Left cardiac atrium (tissue), 4 donors: ENCODE data around the gene ROR2. TPM values are rescaled to one million over a fixed set of nuclear protein-coding genes. Genes with fewer than 3 reads are reported as not detected.
A peak's percentile ranks its signal among the peaks of the same experiment; 100 is the strongest.

Experiments used
- ATAC-seq, 2 donors: fragments of 200-7000 bp; cut with Tn5 transposase; one replicate each; pipeline ENCODE4 v1.9.1; 2020; ENCODE audit warnings: mild to moderate bottlenecking in 2 of 2, moderate library complexity in 2 of 2
- DNase-seq: peaks from one replicate; pipeline ENCODE4 v3.0.0-alpha.2; 2020
- intact Hi-C, 2 donors: fragments of 100-400 bp; cut with DNase I; formaldehyde crosslinking; loops; one replicate each; pipeline versions ENCODE4 v1.14.1 to v1.15.1; 2022 to 2023
- total RNA-seq, 2 donors: library from RNA; stranded (reverse); fragmentation: NEBNext Ultra II Directional; extraction: Animal tissue kit (Norgen Biotek cat#: 25700); gene quantifications; one replicate each; pipeline ENCODE4 v1.2.1, GENCODE V29; 2021
- donor health status: DM: no; HTN: yes; CAD: no.
- donor health status: DM: no; HTN: yes; CAD: no; lungs with severe emphysema.
- donor health status: DM: yes; HTN: yes; CAD: no.
- donor health status: Dilated cardiomyopathy.

ROR2 gene
- total RNA-seq, 2 donors from 2014 or later, result 18.0 to 25.4 TPM

DNA sequence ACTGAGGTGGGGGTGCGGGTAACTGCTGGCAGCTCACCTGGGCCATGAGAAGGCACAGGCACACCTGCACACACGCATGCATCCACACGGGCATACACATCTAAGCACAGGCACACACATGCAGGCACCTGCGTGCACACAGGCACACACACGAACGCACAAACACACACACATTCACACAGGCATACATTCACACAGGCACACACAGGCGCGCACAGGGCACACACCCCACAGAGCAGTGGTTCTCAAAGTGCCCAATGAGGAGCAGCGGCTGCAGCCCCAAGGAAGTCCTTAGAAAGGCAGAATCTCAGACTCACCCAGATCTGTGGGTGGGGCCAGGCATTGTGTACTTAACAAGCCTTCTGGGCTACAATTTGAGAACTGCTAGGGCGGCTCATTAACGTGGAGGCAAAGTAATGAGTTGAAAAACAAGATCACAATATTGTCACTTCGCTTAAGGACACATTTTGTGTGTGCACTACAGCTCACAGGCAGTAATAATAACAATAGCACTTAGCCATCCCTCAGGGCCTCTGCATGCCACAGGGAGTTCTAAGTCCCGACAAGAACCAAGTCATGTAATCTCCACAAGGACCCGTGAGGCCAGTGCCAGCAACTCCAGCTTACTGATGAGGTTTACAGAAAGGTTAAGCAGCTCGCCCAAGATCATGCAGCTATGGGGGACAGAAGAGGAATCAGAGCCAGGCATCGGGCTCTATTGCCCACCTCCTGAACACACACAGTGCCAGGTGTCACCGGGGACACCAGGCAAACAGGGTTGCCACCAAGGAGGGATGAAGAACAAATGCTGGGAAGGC is 91.6 kb downstream of the ROR2 start:
- DNase-seq (no peak), ATAC-seq (no peak)
- intact Hi-C loops, result no loop called here

- intact Hi-C loops, result no loop called here
- no peak for DNase-seq
- no peak for ATAC-seq
Observed at GRCh38 chr9:91857291-91858212, 92.5 kb downstream of the ROR2 start.

DNA sequence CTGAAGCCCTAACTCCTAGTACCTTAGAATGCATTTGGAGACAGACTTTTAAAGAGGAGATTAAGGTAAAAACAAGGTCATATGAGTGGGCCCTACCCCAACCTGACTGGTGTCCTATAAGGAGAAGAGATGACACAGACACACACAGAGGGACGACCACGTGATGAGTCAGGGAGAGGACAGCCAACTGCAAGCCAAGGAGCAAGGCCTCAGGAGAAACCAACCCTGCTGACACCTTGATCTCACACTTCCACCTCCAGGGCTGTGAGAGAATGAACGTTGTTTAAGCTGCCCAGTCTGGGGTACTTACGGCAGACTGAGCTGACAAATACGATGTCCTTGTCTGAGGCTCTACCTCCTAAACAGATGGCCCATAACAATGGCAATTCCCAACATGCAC is 93.6 kb downstream of the ROR2 start:
- peak in 1 of 2 donors; percentile 40 for ATAC-seq
- no peak for DNase-seq
- intact Hi-C loops, result no loop called here

- ATAC-seq (no peak), DNase-seq (no peak)
- intact Hi-C loops, result no loop called here
Observed at GRCh38 chr9:91855196-91855595, 94.8 kb downstream of the ROR2 start.

- DNase-seq, result peak; percentile 63
- intact Hi-C loops, result no loop called here
Observed at GRCh38 chr9:91852801-91853347, 97.2 kb downstream of the ROR2 start.

GRCh38 chr9:91849694-91850093 is 100.3 kb downstream of the ROR2 start:
- no peak for ATAC-seq
- intact Hi-C loops, result no loop called here
- no peak for DNase-seq

More at GRCh38 chr9:91852801-91853347, 97.2 kb downstream of the ROR2 start:
- peak; percentile 89 to 93 for ATAC-seq

GRCh38 chr9:91848146-91848545 is 101.9 kb downstream of the ROR2 start:
- no peak for DNase-seq
- intact Hi-C loops, result no loop called here
- ATAC-seq, result no peak

- DNase-seq (no peak), ATAC-seq (no peak)
- intact Hi-C loops, result no loop called here
Observed at GRCh38 chr9:91847581-91848091, 102.4 kb downstream of the ROR2 start.

DNA sequence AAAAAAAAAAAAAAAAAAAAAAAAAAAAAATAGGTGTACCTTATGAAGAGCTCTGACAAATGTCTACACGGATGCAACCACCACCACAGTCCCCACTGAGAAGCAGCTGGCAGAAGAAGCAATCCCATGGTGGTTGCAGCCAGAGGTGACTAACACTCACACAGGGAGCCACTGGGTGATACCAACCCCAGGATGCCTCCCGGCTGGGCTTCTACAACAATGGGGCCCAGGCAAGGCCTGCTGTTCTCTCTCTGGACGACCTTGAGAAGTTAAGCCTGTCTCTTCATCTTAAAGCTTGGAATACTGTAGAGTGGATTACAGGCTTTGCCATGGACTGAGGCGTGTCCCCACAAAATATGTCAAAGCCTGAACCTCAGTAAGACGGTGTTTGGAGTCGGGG is 104.1 kb downstream of the ROR2 start:
- DNase-seq (no peak), ATAC-seq (no peak)
- intact Hi-C loops, result no loop called here

GRCh38 chr9:91844701-91845291 is 105.2 kb downstream of the ROR2 start:
- intact Hi-C loops, result no loop called here

GRCh38 chr9:91844190-91844589 is 105.8 kb downstream of the ROR2 start:
- DNase-seq (no peak), ATAC-seq (peak; percentile 24 to 41)
- intact Hi-C loops, result no loop called here

More at GRCh38 chr9:91844701-91845291, 105.2 kb downstream of the ROR2 start:
- ATAC-seq (no peak), DNase-seq (no peak)

DNA sequence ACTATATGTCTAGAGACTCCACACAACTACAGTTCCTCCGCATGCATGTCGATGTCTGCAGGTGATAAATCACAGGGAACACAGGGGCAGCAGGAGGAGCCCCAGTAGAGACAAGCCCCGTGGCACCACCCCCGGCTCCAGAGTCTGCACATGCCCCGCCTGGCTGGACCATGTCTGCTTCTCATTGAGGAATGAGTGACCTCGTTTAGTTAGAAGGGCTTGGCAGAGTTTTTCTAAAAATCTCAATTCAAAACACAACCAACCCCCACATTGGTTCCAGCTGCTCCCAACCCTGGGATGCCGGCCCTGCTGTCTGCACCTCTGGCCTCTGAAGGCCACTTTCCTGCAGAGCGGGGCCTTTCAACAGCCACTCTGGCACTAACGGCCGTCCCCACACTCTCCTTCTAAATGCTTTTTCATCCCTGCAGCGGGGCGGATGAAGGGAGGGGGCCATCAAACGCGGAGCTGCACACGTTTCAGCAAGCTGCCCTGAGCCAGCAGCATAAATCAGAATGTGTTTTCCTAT is 106.3 kb downstream of the ROR2 start:
- intact Hi-C loops, result no loop called here
- ATAC-seq (peak; percentile 58 to 64), DNase-seq (no peak)

DNA sequence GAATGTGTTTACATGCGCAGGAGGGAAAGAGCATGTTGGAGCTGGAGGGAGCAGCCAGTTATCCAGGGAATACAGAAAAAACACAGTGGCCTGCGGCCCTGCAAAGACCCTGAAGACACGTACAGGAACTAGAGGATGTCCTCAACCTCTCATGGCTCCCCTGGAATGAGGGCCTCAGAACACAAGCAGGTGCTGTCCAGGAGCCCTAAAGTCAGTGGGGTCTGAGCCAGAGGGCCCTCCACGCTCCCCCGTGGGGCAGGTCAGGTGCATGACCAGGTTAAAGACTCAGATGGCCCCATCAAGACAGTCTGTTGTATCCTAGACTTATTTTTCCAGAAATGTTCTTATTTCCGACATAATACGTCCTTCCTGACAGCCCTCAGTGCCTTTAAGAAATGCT is 106.9 kb downstream of the ROR2 start:
- intact Hi-C loops, result no loop called here
- ATAC-seq (no peak), DNase-seq (no peak)

- DNase-seq (no peak), ATAC-seq (no peak)
- intact Hi-C loops, result no loop called here
Observed at GRCh38 chr9:91842358-91843049, 107.5 kb downstream of the ROR2 start.

DNA sequence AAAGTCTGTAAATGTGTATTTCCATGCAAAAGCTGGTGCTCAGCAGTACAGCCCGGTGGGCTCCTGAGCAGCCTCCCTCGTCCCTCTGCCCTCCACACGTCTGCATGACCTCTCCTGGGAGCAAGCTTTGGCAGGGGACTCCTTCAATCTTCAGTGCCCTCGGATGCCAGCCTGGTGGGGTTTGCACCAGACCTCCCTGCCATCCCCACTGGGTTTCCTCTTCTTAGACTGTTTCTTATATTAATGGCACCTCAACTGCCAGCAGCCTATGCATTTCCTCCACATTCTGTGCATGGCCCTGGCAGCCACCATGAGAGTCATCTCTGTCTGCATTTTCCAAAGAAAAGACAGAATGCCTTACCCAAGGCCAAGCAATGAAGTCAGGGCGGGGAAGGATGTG is 108.4 kb downstream of the ROR2 start:
- no peak for ATAC-seq
- intact Hi-C loops, result no loop called here
- DNase-seq, result no peak

GRCh38 chr9:91840882-91841281 is 109.1 kb downstream of the ROR2 start:
- ATAC-seq (no peak), DNase-seq (no peak)
- intact Hi-C loops, result no loop called here

- intact Hi-C loops, result no loop called here
- no peak for DNase-seq
- ATAC-seq, result no peak
Observed at GRCh38 chr9:91840469-91840868, 109.6 kb downstream of the ROR2 start.

DNA sequence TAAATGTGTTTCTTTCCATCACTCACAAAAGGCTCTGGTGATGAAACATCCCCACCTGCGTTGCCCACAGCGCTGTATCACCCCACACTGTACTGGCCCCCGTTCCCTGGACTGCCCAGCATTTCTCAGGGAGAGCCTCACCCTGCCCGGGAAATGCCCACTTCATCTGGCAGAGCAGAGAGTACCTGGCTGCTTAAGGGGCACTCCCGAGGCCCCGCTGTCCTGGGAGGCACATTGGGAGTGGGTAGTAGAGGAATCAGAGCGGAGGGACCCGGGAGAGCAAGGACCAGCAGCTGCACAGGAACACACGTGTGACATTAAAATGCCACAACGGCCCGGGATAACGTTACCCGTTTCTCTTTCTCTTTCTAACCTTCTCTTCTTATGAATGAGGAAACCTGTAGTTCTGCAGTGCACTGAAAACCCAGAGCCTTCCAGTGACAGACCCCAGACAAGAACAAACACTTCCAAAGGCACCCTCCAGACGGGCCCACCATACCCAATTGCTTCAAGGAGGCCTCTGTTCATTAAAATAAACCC is 110.0 kb downstream of the ROR2 start:
- DNase-seq, result no peak
- ATAC-seq, result no peak

More for the DNA sequence above, 110.0 kb downstream of the ROR2 start:
- intact Hi-C loops, result loop anchor here in 1 of 2 donors (5.0 kb wide), 2 partner anchors 38 to 107 kb away; no protein-coding TSS in a partner anchor
